Measurements from ENCODE around the gene ARL8B.
A peak's percentile ranks its signal among the peaks of the same experiment; 100 is the strongest.

ARL8B gene

GRCh38 chr3:5151586-5151985, 29.5 kb downstream of the ARL8B start:
- H3K4me1 ChIP-seq (ENCODE audit: insufficient read depth, low read length): no peaks in the 10 kb centered on the region
- H3K27me3 ChIP-seq (ENCODE audit: insufficient read depth, low read length): no peaks in the 10 kb centered on the region
- no peak overlapping the region for H3K9ac ChIP-seq (ENCODE audit: low read depth, low read length)
- no peaks in the 10 kb centered on the region for H3K36me3 ChIP-seq (ENCODE audit: insufficient read depth, low read depth, low read length)
- no peak overlapping the region for H3K4me3 ChIP-seq (ENCODE audit: low read length)
- no peaks in the 10 kb centered on the region; the same call in 1 of the 2 replicates for H3K9me3 ChIP-seq (ENCODE audit: insufficient read depth, low read depth, low read length)
- no peak overlapping the region for H3K27ac ChIP-seq (ENCODE audit: low read length)

GRCh38 chr3:5153074-5153473, 31.0 kb downstream of the ARL8B start:
- H3K27ac ChIP-seq (ENCODE audit: low read length): no peak overlapping the region
- no peaks in the 10 kb centered on the region for H3K36me3 ChIP-seq (ENCODE audit: insufficient read depth, low read depth, low read length)
- H3K4me3 ChIP-seq (ENCODE audit: low read length): no peak overlapping the region
- H3K27me3 ChIP-seq (ENCODE audit: insufficient read depth, low read length): no peaks in the 10 kb centered on the region
- H3K4me1 ChIP-seq (ENCODE audit: insufficient read depth, low read length): no peaks in the 10 kb centered on the region
- H3K9ac ChIP-seq (ENCODE audit: low read depth, low read length): no peak overlapping the region
- H3K9me3 ChIP-seq (ENCODE audit: insufficient read depth, low read depth, low read length): no peaks in the 10 kb centered on the region

GRCh38 chr3:5155241-5155640, 33.1 kb downstream of the ARL8B start:
- Histone ChIP-seq H3K9ac (ENCODE audit: low read depth, low read length) (no peak overlapping the region), H3K9me3 (ENCODE audit: insufficient read depth, low read depth, low read length) (no peaks in the 10 kb centered on the region), H3K4me1 (ENCODE audit: insufficient read depth, low read length) (peaks cover 3% of the 10 kb centered on the region; the same call in 1 of the 2 replicates), H3K36me3 (ENCODE audit: insufficient read depth, low read depth, low read length) (no peaks in the 10 kb centered on the region), H3K27ac (ENCODE audit: low read length) (no peak overlapping the region), H3K4me3 (ENCODE audit: low read length) (no peak overlapping the region), H3K27me3 (ENCODE audit: insufficient read depth, low read length) (no peaks in the 10 kb centered on the region)

- Histone ChIP-seq H3K9ac (ENCODE audit: low read depth, low read length) (no peak overlapping the region; the same call in 1 of the 2 replicates), H3K27ac (ENCODE audit: low read length) (no peak overlapping the region)
These were observed 38.2 kb downstream of the ARL8B start for GRCh38 chr3:5160321-5160720.

GRCh38 chr3:5160940-5161858, 39.1 kb downstream of the ARL8B start:
- no peaks in the 10 kb centered on the region for H3K9me3 ChIP-seq (ENCODE audit: insufficient read depth, low read depth, low read length)
- H3K27me3 ChIP-seq (ENCODE audit: insufficient read depth, low read length): no peaks in the 10 kb centered on the region
- no peak overlapping the region for H3K27ac ChIP-seq (ENCODE audit: low read length)
- no peaks in the 10 kb centered on the region for H3K36me3 ChIP-seq (ENCODE audit: insufficient read depth, low read depth, low read length)
- H3K4me1 ChIP-seq (ENCODE audit: insufficient read depth, low read length): peaks cover 29% of the 10 kb centered on the region
- no peak overlapping the region for H3K4me3 ChIP-seq (ENCODE audit: low read length)
- H3K9ac ChIP-seq (ENCODE audit: low read depth, low read length): 0 out of 2 replicates have a peak overlapping the region, but pooled peaks have one; percentile 32

More at GRCh38 chr3:5160321-5160720, 38.2 kb downstream of the ARL8B start:
- Histone ChIP-seq H3K4me1 (ENCODE audit: insufficient read depth, low read length) (peaks cover 27% of the 10 kb centered on the region), H3K36me3 (ENCODE audit: insufficient read depth, low read depth, low read length) (no peaks in the 10 kb centered on the region), H3K27me3 (ENCODE audit: insufficient read depth, low read length) (no peaks in the 10 kb centered on the region), H3K4me3 (ENCODE audit: low read length) (no peak overlapping the region), H3K9me3 (ENCODE audit: insufficient read depth, low read depth, low read length) (no peaks in the 10 kb centered on the region)

GRCh38 chr3:5162102-5162501, 40.0 kb downstream of the ARL8B start:
- Histone ChIP-seq H3K27ac (ENCODE audit: low read length) (no peak overlapping the region), H3K9ac (ENCODE audit: low read depth, low read length) (no peak overlapping the region), H3K4me3 (ENCODE audit: low read length) (no peak overlapping the region), H3K36me3 (ENCODE audit: insufficient read depth, low read depth, low read length) (no peaks in the 10 kb centered on the region), H3K9me3 (ENCODE audit: insufficient read depth, low read depth, low read length) (no peaks in the 10 kb centered on the region), H3K27me3 (ENCODE audit: insufficient read depth, low read length) (no peaks in the 10 kb centered on the region), H3K4me1 (ENCODE audit: insufficient read depth, low read length) (peaks cover 29% of the 10 kb centered on the region)

- peaks cover 2% of the 10 kb centered on the region; the same call in 1 of the 2 replicates for H3K36me3 ChIP-seq (ENCODE audit: insufficient read depth, low read depth, low read length)
- no peak overlapping the region for H3K27ac ChIP-seq (ENCODE audit: low read length)
- no peaks in the 10 kb centered on the region for H3K9me3 ChIP-seq (ENCODE audit: insufficient read depth, low read depth, low read length)
- peaks cover 21% of the 10 kb centered on the region for H3K4me1 ChIP-seq (ENCODE audit: insufficient read depth, low read length)
- H3K9ac ChIP-seq (ENCODE audit: low read depth, low read length): no peak overlapping the region
- H3K4me3 ChIP-seq (ENCODE audit: low read length): no peak overlapping the region
- no peaks in the 10 kb centered on the region for H3K27me3 ChIP-seq (ENCODE audit: insufficient read depth, low read length)
These were observed 43.6 kb downstream of the ARL8B start for GRCh38 chr3:5165698-5166097.

GRCh38 chr3:5166846-5167245, 44.8 kb downstream of the ARL8B start:
- H3K36me3 ChIP-seq (ENCODE audit: insufficient read depth, low read depth, low read length): peaks cover 11% of the 10 kb centered on the region; the same call in 1 of the 2 replicates
- H3K27ac ChIP-seq (ENCODE audit: low read length): no peak overlapping the region
- H3K9me3 ChIP-seq (ENCODE audit: insufficient read depth, low read depth, low read length): no peaks in the 10 kb centered on the region
- H3K4me1 ChIP-seq (ENCODE audit: insufficient read depth, low read length): peaks cover 10% of the 10 kb centered on the region
- no peak overlapping the region for H3K9ac ChIP-seq (ENCODE audit: low read depth, low read length)
- H3K27me3 ChIP-seq (ENCODE audit: insufficient read depth, low read length): no peaks in the 10 kb centered on the region
- H3K4me3 ChIP-seq (ENCODE audit: low read length): no peak overlapping the region

- H3K27me3 ChIP-seq (ENCODE audit: insufficient read depth, low read length): no peaks in the 10 kb centered on the region
- no peak overlapping the region for H3K27ac ChIP-seq (ENCODE audit: low read length)
These were observed 46.0 kb downstream of the ARL8B start for GRCh38 chr3:5168110-5168509.

GRCh38 chr3:5169807-5170206, 47.7 kb downstream of the ARL8B start:
- Histone ChIP-seq H3K27me3 (ENCODE audit: insufficient read depth, low read length) (no peaks in the 10 kb centered on the region), H3K27ac (ENCODE audit: low read length) (no peak overlapping the region), H3K4me3 (ENCODE audit: low read length) (no peak overlapping the region), H3K36me3 (ENCODE audit: insufficient read depth, low read depth, low read length) (peaks cover 35% of the 10 kb centered on the region), H3K9me3 (ENCODE audit: insufficient read depth, low read depth, low read length) (no peaks in the 10 kb centered on the region), H3K4me1 (ENCODE audit: insufficient read depth, low read length) (peaks cover 7% of the 10 kb centered on the region; the same call in 1 of the 2 replicates), H3K9ac (ENCODE audit: low read depth, low read length) (no peak overlapping the region)

More at GRCh38 chr3:5168110-5168509, 46.0 kb downstream of the ARL8B start:
- H3K4me1 ChIP-seq (ENCODE audit: insufficient read depth, low read length): peaks cover 7% of the 10 kb centered on the region; the same call in 1 of the 2 replicates
- H3K36me3 ChIP-seq (ENCODE audit: insufficient read depth, low read depth, low read length): peaks cover 23% of the 10 kb centered on the region
- no peaks in the 10 kb centered on the region for H3K9me3 ChIP-seq (ENCODE audit: insufficient read depth, low read depth, low read length)
- H3K9ac ChIP-seq (ENCODE audit: low read depth, low read length): 0 out of 2 replicates have a peak overlapping the region, but pooled peaks have one; percentile 20
- H3K4me3 ChIP-seq (ENCODE audit: low read length): no peak overlapping the region

GRCh38 chr3:5170975-5171374, 48.9 kb downstream of the ARL8B start:
- Histone ChIP-seq H3K9me3 (ENCODE audit: insufficient read depth, low read depth, low read length) (no peaks in the 10 kb centered on the region), H3K27me3 (ENCODE audit: insufficient read depth, low read length) (no peaks in the 10 kb centered on the region), H3K36me3 (ENCODE audit: insufficient read depth, low read depth, low read length) (peaks cover 47% of the 10 kb centered on the region), H3K27ac (ENCODE audit: low read length) (no peak overlapping the region), H3K4me1 (ENCODE audit: insufficient read depth, low read length) (no peaks in the 10 kb centered on the region), H3K4me3 (ENCODE audit: low read length) (no peak overlapping the region), H3K9ac (ENCODE audit: low read depth, low read length) (no peak overlapping the region)

GRCh38 chr3:5172018-5172417, 49.9 kb downstream of the ARL8B start:
- Histone ChIP-seq H3K36me3 (ENCODE audit: insufficient read depth, low read depth, low read length) (peaks cover 57% of the 10 kb centered on the region), H3K9me3 (ENCODE audit: insufficient read depth, low read depth, low read length) (no peaks in the 10 kb centered on the region), H3K9ac (ENCODE audit: low read depth, low read length) (no peak overlapping the region)

More at GRCh38 chr3:5172018-5172417, 49.9 kb downstream of the ARL8B start:
- no peaks in the 10 kb centered on the region for H3K4me1 ChIP-seq (ENCODE audit: insufficient read depth, low read length)
- H3K27ac ChIP-seq (ENCODE audit: low read length): no peak overlapping the region
- no peak overlapping the region for H3K4me3 ChIP-seq (ENCODE audit: low read length)
- no peaks in the 10 kb centered on the region for H3K27me3 ChIP-seq (ENCODE audit: insufficient read depth, low read length)
